ENCODE results near the gene VN1R5. TPM values are rescaled to one million over a fixed set of nuclear protein-coding genes. Genes with fewer than 3 reads are reported as not detected.

Gene VN1R5
- not detected in 2 replicates for total RNA-seq

DNA sequence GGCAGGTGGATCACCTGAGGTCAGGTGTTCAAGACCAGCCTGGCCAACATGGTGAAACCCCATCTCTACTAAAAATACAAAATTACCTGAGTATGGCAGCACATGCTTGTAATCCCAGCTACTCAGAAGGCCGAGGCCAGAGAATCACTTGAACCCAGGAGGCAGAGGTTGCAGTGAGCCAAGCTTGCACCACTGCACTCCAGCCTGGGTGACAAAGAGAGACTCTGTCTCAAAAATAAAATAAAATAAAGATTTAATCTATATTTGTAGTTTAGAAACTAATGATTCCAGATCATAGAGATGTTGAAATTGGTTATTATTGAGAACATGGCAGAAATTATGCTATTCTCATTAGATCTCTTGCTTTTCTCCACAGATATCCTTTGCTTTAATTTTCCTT is at the start of gene VN1R5:
Gene VN1R5 (plus strand): TSS at position 301 of the 400 bp plus-strand sequence.

Other genes starting within 250 kb of the VN1R5 start
- gene ZNF695, start 248.0 kb upstream of the VN1R5 start, total RNA-seq: 1.7 and 2.0 TPM in 2 replicates
- 1.8 and 3.1 TPM in 2 replicates for gene ZNF670, start 177.3 kb upstream of the VN1R5 start, total RNA-seq
- gene ZNF669, start 151.7 kb upstream of the VN1R5 start, total RNA-seq: 8.3 and 10.5 TPM in 2 replicates
- 29.5 and 37.7 TPM in 2 replicates for gene ZNF124, start 84.1 kb upstream of the VN1R5 start, total RNA-seq
- gene ZNF496, start 75.8 kb downstream of the VN1R5 start, total RNA-seq: 19.9 and 22.2 TPM in 2 replicates
- gene NLRP3, start 160.1 kb downstream of the VN1R5 start, total RNA-seq: under 0.01 TPM in 1 of 2 replicates, not detected in the other
- not detected in 2 replicates for gene OR2B11, start 202.0 kb downstream of the VN1R5 start, total RNA-seq

All from smooth muscle cell of trachea (primary cell).